Measurements from ENCODE around the gene DRD1. TPM values are rescaled to one million over a fixed set of nuclear protein-coding genes. Genes with fewer than 3 reads are reported as not detected.

Gene DRD1
- total and polyA plus RNA-seq, 2 donors from 2014 or later, result 0.25 to 0.28 TPM

DNA sequence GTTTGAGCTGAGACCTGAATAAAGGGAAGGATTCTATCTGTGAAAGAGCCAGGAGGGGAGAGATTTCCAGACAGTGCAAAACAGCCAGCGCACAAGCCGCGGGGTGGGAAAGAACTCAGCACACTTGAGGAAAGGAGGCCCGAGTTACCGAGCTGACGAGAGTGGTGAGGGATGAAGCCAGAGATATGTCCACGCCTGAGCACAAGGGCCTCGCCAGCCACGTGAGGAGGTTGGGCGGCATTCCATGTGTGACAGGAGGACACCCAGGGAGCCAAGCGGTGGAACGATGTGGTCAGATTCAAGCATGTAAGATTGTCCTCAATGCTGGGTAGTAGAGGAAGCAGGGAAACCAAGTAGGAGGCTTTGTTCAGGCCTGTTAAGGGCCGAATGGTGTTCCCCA lies 17.4 kb upstream of the DRD1 start:
- FAIRE-seq (no peak), DNase-seq (no peak)
- Histone ChIP-seq H3K4me1 (ENCODE audit: control insufficient read depth in 2 of 3, insufficient read depth in 2 of 3, low read depth in 1 of 3, low read length in 3 of 3) (no peaks in the 10 kb centered on the region), H3K27ac (ENCODE audit: low read depth in 2 of 2, low read length in 2 of 2) (no peak overlapping the region), H3K4me3 (ENCODE audit: low read length in 3 of 3) (no peak overlapping the region), H3K36me3 (ENCODE audit: control insufficient read depth in 2 of 3, insufficient read depth in 3 of 3, low read length in 3 of 3) (no peaks in the 10 kb centered on the region), H3K9ac (ENCODE audit: low read length in 3 of 3) (no peak overlapping the region), H3K27me3 (ENCODE audit: control insufficient read depth, insufficient read depth, low read length) (no peaks in the 10 kb centered on the region), H3K9me3 (ENCODE audit: control insufficient read depth in 2 of 3, insufficient read depth in 1 of 3, low read length in 3 of 3) (no peaks in the 10 kb centered on the region)
- intact Hi-C loops (cut with DNase I), result no loop called here
- TF ChIP-seq, protein P1, sequence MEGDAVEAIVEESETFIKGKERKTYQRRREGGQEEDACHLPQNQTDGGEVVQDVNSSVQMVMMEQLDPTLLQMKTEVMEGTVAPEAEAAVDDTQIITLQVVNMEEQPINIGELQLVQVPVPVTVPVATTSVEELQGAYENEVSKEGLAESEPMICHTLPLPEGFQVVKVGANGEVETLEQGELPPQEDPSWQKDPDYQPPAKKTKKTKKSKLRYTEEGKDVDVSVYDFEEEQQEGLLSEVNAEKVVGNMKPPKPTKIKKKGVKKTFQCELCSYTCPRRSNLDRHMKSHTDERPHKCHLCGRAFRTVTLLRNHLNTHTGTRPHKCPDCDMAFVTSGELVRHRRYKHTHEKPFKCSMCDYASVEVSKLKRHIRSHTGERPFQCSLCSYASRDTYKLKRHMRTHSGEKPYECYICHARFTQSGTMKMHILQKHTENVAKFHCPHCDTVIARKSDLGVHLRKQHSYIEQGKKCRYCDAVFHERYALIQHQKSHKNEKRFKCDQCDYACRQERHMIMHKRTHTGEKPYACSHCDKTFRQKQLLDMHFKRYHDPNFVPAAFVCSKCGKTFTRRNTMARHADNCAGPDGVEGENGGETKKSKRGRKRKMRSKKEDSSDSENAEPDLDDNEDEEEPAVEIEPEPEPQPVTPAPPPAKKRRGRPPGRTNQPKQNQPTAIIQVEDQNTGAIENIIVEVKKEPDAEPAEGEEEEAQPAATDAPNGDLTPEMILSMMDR (IDR thresholded peaks at IDR 0.05; ENCODE audit: borderline replicate concordance, extremely low read depth, insufficient read depth), result no peak

DNA sequence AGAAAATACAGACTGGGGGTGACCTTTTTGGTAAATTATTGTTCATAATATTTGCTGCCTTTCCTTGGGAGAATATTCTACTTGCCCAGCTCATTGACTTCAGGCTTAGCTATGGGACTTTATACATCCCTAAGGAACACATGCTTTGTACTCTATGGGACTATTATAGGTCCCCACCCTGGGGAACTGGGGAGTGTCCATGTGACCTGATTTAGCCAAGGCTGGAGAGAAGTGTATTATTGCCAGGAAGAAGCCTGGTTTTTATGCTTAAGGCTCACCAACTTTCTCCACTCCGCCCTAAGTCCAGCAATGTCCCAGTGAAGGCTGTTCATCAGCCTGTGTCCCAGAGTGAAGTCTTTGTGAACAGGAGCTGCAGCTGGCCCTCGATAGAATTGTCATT lies 16.6 kb upstream of the DRD1 start:
- H3K9ac ChIP-seq (ENCODE audit: low read length in 3 of 3), result no peak overlapping the region
- DNase-seq (no peak), FAIRE-seq (no peak)
- H3K4me1 ChIP-seq (ENCODE audit: control insufficient read depth in 2 of 3, insufficient read depth in 2 of 3, low read depth in 1 of 3, low read length in 3 of 3), result no peaks in the 10 kb centered on the region
- H3K9me3 ChIP-seq (ENCODE audit: control insufficient read depth in 2 of 3, insufficient read depth in 1 of 3, low read length in 3 of 3), result no peaks in the 10 kb centered on the region
- TF ChIP-seq, protein P1 (IDR thresholded peaks at IDR 0.05; ENCODE audit: borderline replicate concordance, extremely low read depth, insufficient read depth), result no peak
- H3K36me3 ChIP-seq (ENCODE audit: control insufficient read depth in 2 of 3, insufficient read depth in 3 of 3, low read length in 3 of 3), result no peaks in the 10 kb centered on the region
- H3K4me3 ChIP-seq (ENCODE audit: low read length in 3 of 3), result no peak overlapping the region
- intact Hi-C loops (cut with DNase I), result no loop called here
- H3K27ac ChIP-seq (ENCODE audit: low read depth in 2 of 2, low read length in 2 of 2), result no peak overlapping the region
- H3K27me3 ChIP-seq (ENCODE audit: control insufficient read depth, insufficient read depth, low read length), result no peaks in the 10 kb centered on the region

DNA sequence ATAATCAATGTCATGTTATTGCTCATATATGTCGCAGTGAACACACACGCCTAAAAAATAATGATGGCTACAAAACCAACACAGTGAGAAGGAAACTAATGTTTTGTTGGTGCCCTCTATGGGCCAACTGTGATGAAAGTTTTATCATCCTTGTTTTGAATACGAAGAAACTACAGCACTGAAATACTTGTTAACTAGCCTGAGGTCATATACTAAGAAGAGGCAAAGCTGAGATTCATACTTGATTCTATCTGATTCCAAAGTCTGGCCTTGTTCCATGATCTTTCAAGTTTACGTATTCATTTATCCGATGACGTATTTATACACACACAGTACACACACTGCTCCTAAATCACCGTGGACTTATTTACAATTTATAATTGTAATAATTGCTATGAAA lies 16.1 kb upstream of the DRD1 start:
- no peaks in the 10 kb centered on the region for H3K27me3 ChIP-seq (ENCODE audit: control insufficient read depth, insufficient read depth, low read length)
- TF ChIP-seq, protein P1 (IDR thresholded peaks at IDR 0.05; ENCODE audit: borderline replicate concordance, extremely low read depth, insufficient read depth), result peak; percentile 36
- H3K36me3 ChIP-seq (ENCODE audit: control insufficient read depth in 2 of 3, insufficient read depth in 3 of 3, low read length in 3 of 3), result no peaks in the 10 kb centered on the region
- intact Hi-C loops (cut with DNase I), result no loop called here
- no peak overlapping the region for H3K4me3 ChIP-seq (ENCODE audit: low read length in 3 of 3)
- H3K9me3 ChIP-seq (ENCODE audit: control insufficient read depth in 2 of 3, insufficient read depth in 1 of 3, low read length in 3 of 3), result no peaks in the 10 kb centered on the region
- DNase-seq, result peak in 2 of 5 donors; percentile 13 to 45
- H3K27ac ChIP-seq (ENCODE audit: low read depth in 2 of 2, low read length in 2 of 2), result no peak overlapping the region
- H3K9ac ChIP-seq (ENCODE audit: low read length in 3 of 3), result no peak overlapping the region
- no peaks in the 10 kb centered on the region for H3K4me1 ChIP-seq (ENCODE audit: control insufficient read depth in 2 of 3, insufficient read depth in 2 of 3, low read depth in 1 of 3, low read length in 3 of 3)
- FAIRE-seq, result peak; percentile 25

DNA sequence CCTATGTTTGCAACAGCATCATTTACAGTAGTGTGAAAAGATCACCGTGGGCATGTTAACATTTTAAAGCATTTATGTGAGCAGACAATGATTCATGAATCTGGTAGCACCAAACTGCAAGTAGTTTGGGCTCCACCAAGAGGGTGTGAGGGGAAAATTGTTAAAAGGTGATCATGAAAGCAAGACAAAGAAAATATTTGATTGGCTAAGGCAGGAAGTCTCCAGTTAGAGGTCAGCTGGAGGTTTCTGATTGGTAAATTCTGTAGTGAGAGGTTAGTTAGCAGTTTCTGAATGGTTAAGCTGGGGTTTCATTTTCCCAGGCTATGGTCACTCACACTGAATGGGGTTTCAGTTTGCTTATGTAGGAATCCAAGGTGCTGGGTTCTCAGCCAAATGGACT lies 13.5 kb upstream of the DRD1 start:
- DNase-seq (no peak), FAIRE-seq (no peak)
- H3K36me3 ChIP-seq (ENCODE audit: control insufficient read depth in 2 of 3, insufficient read depth in 3 of 3, low read length in 3 of 3), result no peaks in the 10 kb centered on the region
- no peak overlapping the region for H3K4me3 ChIP-seq (ENCODE audit: low read length in 3 of 3)
- no peaks in the 10 kb centered on the region for H3K27me3 ChIP-seq (ENCODE audit: control insufficient read depth, insufficient read depth, low read length)
- intact Hi-C loops (cut with DNase I), result no loop called here
- H3K27ac ChIP-seq (ENCODE audit: low read depth in 2 of 2, low read length in 2 of 2), result no peak overlapping the region
- TF ChIP-seq, protein P1 (IDR thresholded peaks at IDR 0.05; ENCODE audit: borderline replicate concordance, extremely low read depth, insufficient read depth), result no peak
- no peaks in the 10 kb centered on the region for H3K4me1 ChIP-seq (ENCODE audit: control insufficient read depth in 2 of 3, insufficient read depth in 2 of 3, low read depth in 1 of 3, low read length in 3 of 3)
- no peak overlapping the region for H3K9ac ChIP-seq (ENCODE audit: low read length in 3 of 3)
- H3K9me3 ChIP-seq (ENCODE audit: control insufficient read depth in 2 of 3, insufficient read depth in 1 of 3, low read length in 3 of 3), result no peaks in the 10 kb centered on the region
